Gastroesophageal sphincter (tissue), 4 donors: ENCODE data around the gene CTSO. TPM values are rescaled to one million over a fixed set of nuclear protein-coding genes. Genes with fewer than 3 reads are reported as not detected.

ENCODE experiments used
- ATAC-seq: fragments of 150-250 bp; one replicate; pipeline ENCODE4 v1.9.1; 2016; ENCODE audit warnings: mild to moderate bottlenecking, moderate library complexity
- H3K27ac ChIP-seq, 4 donors: fragments of 200-600 bp; sonication (generic) in 3 of 4; 1 replicate in 3 of 4; 2 replicates in 1 of 4; pipeline ENCODE4 v1.5.1; 2016 to 2019
- H3K27me3 ChIP-seq: fragments of 200-600 bp; sonication (generic); one replicate; pipeline ENCODE4 v1.5.1; 2019
- H3K36me3 ChIP-seq, 2 donors: fragments of 200-600 bp; sonication (generic); one replicate each; pipeline ENCODE4 v1.5.1; 2019; ENCODE audit warnings: control low read depth in 1 of 2
- H3K4me1 ChIP-seq, 3 donors: fragments of 200-600 bp; sonication (generic); 1 replicate in 2 of 3; 2 replicates in 1 of 3; pipeline ENCODE4 v1.5.1; 2016 to 2019; ENCODE audit warnings: control low read depth in 2 of 3
- H3K4me3 ChIP-seq, 2 donors: fragments of 200-600 bp; sonication (generic); one replicate each; pipeline ENCODE4 v1.5.1; 2019; ENCODE audit warnings: mild to moderate bottlenecking in 1 of 2, moderate library complexity in 1 of 2
- H3K9me3 ChIP-seq, 3 donors: fragments of 200-600 bp; sonication (generic); one replicate each; pipeline ENCODE4 v1.5.1; 2017 to 2019; ENCODE audit warnings: control low read depth in 2 of 3
- EP300 ChIP-seq: sonication (generic); formaldehyde crosslinking; IDR thresholded peaks from one replicate; pipeline ENCODE4 v1.6.1; 2017; ENCODE audit warnings: antibody characterized with exemption, mild to moderate bottlenecking
- POLR2A ChIP-seq, 2 donors: fragments of 450-650 bp; IDR thresholded peaks; one replicate each; pipeline ENCODE4 v1.6.1; 2017; ENCODE audit warnings: antibody characterized with exemption in 2 of 2, mild to moderate bottlenecking in 2 of 2, moderate library complexity in 1 of 2
- POLR2AphosphoS5 ChIP-seq: sonication (generic); formaldehyde crosslinking; IDR thresholded peaks from one replicate; pipeline ENCODE4 v1.6.1; 2017; ENCODE audit warnings: antibody characterized with exemption
- WGBS, 2 donors: methylation state at CpG; one replicate each; pipeline ENCODE4 v1.1.5; 2018; ENCODE audit warnings: low coverage in 1 of 2; 5-methylcytosine and 5-hydroxymethylcytosine counted together
- total RNA-seq, 4 donors: library from RNA; depleted of rRNA; stranded (reverse); fragments of >200 nt; gene quantifications; one replicate each; pipeline ENCODE4 v1.1.0, GENCODE V29; 2016
- TF ChIP-seq, protein P1 (sequence below), 4 experiments: fragments of 200-600 bp in 2 of 4; fragments of 450-650 bp in 2 of 4; sonication (generic) in 1 of 4; IDR thresholded peaks; one replicate each; pipeline ENCODE4 v1.5.1; 2017 to 2019; ENCODE audit warnings: antibody characterized with exemption in 4 of 4, mild to moderate bottlenecking in 2 of 4, moderate library complexity in 2 of 4

CTSO gene
- total RNA-seq, 4 donors from 2014 or later = 16.6 to 36.8 (median 29.4) TPM

DNA sequence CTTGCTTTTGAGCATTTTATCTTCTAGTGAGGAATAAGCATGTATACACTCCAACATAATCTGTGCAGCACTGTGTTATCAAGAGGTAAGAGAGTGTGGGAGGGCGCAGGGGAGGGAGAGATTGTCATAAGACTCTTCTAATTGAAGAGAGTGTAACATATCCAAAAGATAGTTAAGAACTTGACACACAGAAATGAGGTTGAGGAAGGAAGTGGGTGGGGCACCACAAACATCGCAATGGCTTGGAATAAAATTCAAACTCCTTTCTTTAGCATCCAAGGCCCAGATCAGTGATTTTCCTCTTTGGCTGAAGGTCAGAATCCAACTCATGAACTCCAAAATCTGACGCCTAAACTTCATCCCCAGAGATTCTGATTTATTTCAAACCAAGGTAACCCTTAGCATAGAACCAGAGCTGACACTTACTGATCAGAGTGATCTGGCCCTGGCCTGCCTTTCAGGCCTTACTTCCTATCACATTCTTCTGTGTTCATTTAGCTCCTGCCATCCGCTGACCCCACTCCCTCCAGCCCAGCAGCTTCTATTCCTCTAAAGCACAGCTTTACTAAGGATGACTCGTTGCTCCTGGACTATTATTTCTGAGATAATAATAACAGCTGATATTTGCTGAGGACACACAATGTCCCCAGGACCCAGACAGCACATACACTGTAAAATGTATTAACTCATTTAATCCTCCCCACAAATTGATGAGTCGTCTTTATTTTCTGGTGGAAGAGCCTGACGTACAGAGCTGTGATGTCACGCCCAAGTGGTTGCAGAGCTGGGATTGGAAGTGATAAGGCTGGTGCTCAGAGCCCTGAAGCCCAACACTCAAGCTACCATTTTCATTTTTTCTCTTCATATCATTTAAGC is 10.6 kb upstream of the CTSO start:
- no peak for TF ChIP-seq EP300
- TF ChIP-seq POLR2AphosphoS5 = no peak
- TF ChIP-seq POLR2A (IDR thresholded peaks at IDR 0.05) = no peak
- TF ChIP-seq, protein P1, sequence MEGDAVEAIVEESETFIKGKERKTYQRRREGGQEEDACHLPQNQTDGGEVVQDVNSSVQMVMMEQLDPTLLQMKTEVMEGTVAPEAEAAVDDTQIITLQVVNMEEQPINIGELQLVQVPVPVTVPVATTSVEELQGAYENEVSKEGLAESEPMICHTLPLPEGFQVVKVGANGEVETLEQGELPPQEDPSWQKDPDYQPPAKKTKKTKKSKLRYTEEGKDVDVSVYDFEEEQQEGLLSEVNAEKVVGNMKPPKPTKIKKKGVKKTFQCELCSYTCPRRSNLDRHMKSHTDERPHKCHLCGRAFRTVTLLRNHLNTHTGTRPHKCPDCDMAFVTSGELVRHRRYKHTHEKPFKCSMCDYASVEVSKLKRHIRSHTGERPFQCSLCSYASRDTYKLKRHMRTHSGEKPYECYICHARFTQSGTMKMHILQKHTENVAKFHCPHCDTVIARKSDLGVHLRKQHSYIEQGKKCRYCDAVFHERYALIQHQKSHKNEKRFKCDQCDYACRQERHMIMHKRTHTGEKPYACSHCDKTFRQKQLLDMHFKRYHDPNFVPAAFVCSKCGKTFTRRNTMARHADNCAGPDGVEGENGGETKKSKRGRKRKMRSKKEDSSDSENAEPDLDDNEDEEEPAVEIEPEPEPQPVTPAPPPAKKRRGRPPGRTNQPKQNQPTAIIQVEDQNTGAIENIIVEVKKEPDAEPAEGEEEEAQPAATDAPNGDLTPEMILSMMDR (IDR thresholded peaks at IDR 0.05) = no peak
- Histone ChIP-seq H3K4me3 (no peak overlapping the region), H3K9me3 (no peaks in the 10 kb centered on the region), H3K4me1 (peaks cover 0 to 12% (median 0%) of the 10 kb centered on the region in 3 donors), H3K27me3 (no peaks in the 10 kb centered on the region), H3K27ac (peak overlapping the region in 2 of 4 donors; percentile 27 to 34), H3K36me3 (no peaks in the 10 kb centered on the region)
- peak; percentile 53 for ATAC-seq
- WGBS, 2 donors = 60 to 88% methylated on average over 5 to 7 of the region's 8 CpGs

DNA sequence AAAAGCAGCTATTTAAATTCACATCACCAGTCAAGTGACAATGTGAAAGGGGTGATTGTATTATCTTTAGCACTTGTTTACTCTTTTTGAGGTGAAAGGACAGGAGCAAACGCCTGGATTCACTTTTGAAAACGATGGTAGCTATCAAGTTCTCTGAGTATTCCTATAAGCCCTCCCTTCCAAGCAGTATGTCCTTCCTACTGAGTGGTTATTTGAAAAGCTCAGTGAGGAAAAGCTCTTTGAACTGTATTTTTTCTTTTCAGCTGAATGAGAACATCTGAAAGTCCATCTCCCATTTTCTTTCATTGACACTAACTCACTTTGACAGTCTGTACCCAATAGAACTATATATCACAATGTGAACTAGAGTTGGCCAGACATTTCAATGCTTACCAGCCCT is 9.1 kb upstream of the CTSO start:
- ATAC-seq = no peak
- no peaks in the 10 kb centered on the region for H3K36me3 ChIP-seq
- H3K4me3 ChIP-seq = no peak overlapping the region
- WGBS, 2 donors = 54% methylated on average over 2 of the region's 2 CpGs
- H3K27ac ChIP-seq = no peak overlapping the region
- H3K9me3 ChIP-seq = no peaks in the 10 kb centered on the region
- no peak for TF ChIP-seq POLR2A (IDR thresholded peaks at IDR 0.05)
- TF ChIP-seq, protein P1 (IDR thresholded peaks at IDR 0.05) = no peak
- H3K27me3 ChIP-seq = no peaks in the 10 kb centered on the region
- peaks cover 0 to 12% (median 0%) of the 10 kb centered on the region in 3 donors for H3K4me1 ChIP-seq

DNA sequence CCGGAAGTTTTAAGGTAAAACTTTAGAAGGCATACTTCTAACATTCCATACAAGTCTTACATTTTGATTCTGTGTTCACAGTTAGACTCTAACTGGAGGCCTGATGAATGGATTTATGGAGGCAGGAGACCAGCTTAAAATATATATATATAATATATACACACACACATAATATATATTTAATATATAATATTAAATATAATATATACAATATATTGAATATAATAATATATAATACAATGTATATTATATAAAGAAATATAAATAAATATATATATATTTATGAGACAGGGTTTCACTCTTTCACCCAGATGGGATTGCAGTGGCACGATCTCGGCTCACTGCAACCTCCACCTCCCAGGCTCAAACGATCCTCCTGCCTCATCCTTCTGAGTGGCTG is 7.9 kb upstream of the CTSO start:
- no peaks in the 10 kb centered on the region for H3K27me3 ChIP-seq
- 75 to 91% methylated on average over 1 to 4 of the region's 4 CpGs for WGBS, 2 donors
- H3K9me3 ChIP-seq = no peaks in the 10 kb centered on the region
- no peak overlapping the region for H3K27ac ChIP-seq
- H3K36me3 ChIP-seq = no peaks in the 10 kb centered on the region
- TF ChIP-seq, protein P1 (IDR thresholded peaks at IDR 0.05) = no peak
- TF ChIP-seq POLR2A (IDR thresholded peaks at IDR 0.05) (no peak), POLR2AphosphoS5 (no peak), EP300 (no peak)
- peaks cover 0 to 12% (median 0%) of the 10 kb centered on the region in 3 donors for H3K4me1 ChIP-seq
- no peak for ATAC-seq
- H3K4me3 ChIP-seq = no peak overlapping the region

DNA sequence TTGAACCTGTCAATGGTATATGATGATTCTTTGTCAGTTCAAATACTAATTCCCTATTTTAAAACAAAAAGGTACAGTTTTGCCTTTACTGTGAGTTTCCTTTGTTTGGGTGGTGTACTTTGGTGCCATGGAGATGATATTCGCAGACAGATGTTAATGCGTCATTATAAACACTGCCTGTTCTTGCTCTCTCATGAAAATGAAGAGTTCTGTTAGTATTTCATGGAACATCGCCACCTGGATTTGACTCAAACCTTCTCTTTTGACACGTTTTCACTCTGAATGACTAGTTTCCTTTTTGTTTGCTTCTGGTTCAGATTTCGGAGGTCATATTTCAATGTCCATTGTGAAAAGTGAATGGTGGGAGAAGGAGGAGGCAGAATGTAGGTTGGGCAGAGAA is 6.9 kb upstream of the CTSO start:
- 8 to 18% methylated on average over 5 of the region's 5 CpGs for WGBS, 2 donors
- no peaks in the 10 kb centered on the region for H3K9me3 ChIP-seq
- ATAC-seq = peak; percentile 63
- no peaks in the 10 kb centered on the region for H3K27me3 ChIP-seq
- no peaks in the 10 kb centered on the region for H3K36me3 ChIP-seq
- TF ChIP-seq POLR2A (IDR thresholded peaks at IDR 0.05) (no peak), POLR2AphosphoS5 (no peak), EP300 (no peak)
- TF ChIP-seq, protein P1 (IDR thresholded peaks at IDR 0.05) = no peak
- peaks cover 0 to 12% (median 0%) of the 10 kb centered on the region in 3 donors for H3K4me1 ChIP-seq
- no peak overlapping the region for H3K4me3 ChIP-seq
- peak overlapping the region in 2 of 4 donors; percentile 31 to 33 for H3K27ac ChIP-seq

DNA sequence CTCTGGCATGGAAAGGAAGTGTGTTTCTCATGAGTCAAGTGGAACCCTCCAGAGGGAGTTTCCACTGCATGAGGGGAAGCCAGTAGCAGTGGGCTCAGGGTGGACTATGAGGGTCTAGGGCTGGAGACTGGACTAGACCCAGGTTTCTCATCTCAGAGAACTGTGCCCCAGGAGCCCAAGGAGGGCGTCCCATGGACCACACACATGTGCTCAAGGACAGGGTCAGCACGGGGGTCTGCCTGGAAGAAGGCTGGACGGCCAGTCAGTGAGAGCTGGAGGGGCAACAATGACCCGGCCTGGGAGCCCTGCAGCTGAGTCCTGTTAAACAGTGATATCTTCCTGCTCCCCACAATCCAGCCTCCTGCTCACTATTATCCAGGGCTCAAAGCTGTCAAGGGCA is 5.8 kb upstream of the CTSO start:
- Histone ChIP-seq H3K27me3 (no peaks in the 10 kb centered on the region), H3K27ac (no peak overlapping the region), H3K36me3 (no peaks in the 10 kb centered on the region), H3K4me1 (peaks cover 0 to 14% (median 0%) of the 10 kb centered on the region in 3 donors), H3K4me3 (no peak overlapping the region), H3K9me3 (no peaks in the 10 kb centered on the region)
- no peak for ATAC-seq
- 95% methylated on average over 2 of the region's 4 CpGs; no CpG with 5 or more reads in 1 of the 2 donors for WGBS, 2 donors
- TF ChIP-seq EP300 = no peak
- no peak for TF ChIP-seq POLR2A (IDR thresholded peaks at IDR 0.05)
- no peak for TF ChIP-seq POLR2AphosphoS5
- TF ChIP-seq, protein P1 (IDR thresholded peaks at IDR 0.05) = no peak
